Measurements from ENCODE around the gene CLCA1.

- TF ChIP-seq CTCF (IDR thresholded peaks at IDR 0.05) = no peak
- TF ChIP-seq POLR2A (IDR thresholded peaks at IDR 0.05) = no peak
These were observed 19.6 kb upstream of the CLCA1 start for GRCh38 chr1:86449103-86449502.

All from testis (tissue), 2 donors.